Raji (cell line): ENCODE measurements around the gene UBE2L3.

Experiments used
- POLR2A ChIP-seq: IDR thresholded peaks from 2 replicates; pipeline ENCODE4 v1.6.1; 2011; ENCODE audit warnings: low read depth, low read length, control low read depth; ENCODE audit not compliant: insufficient read depth

The UBE2L3 gene

GRCh38 chr22:21611210-21611977 is 43.9 kb downstream of the UBE2L3 start:
- TF ChIP-seq POLR2A: no peak

GRCh38 chr22:21612858-21613257 is 45.3 kb downstream of the UBE2L3 start:
- TF ChIP-seq POLR2A: no peak

GRCh38 chr22:21613553-21614233 is 46.2 kb downstream of the UBE2L3 start:
- TF ChIP-seq POLR2A: no peak

- TF ChIP-seq POLR2A: no peak
These were observed 48.2 kb downstream of the UBE2L3 start for GRCh38 chr22:21615731-21616130.

GRCh38 chr22:21621025-21621424 is 53.5 kb downstream of the UBE2L3 start:
- no peak for TF ChIP-seq POLR2A

GRCh38 chr22:21622011-21622918 is 54.8 kb downstream of the UBE2L3 start:
- TF ChIP-seq POLR2A: no peak

- no peak for TF ChIP-seq POLR2A
These were observed 55.6 kb downstream of the UBE2L3 start for GRCh38 chr22:21622919-21623647.

GRCh38 chr22:21623648-21623970 is 56.1 kb downstream of the UBE2L3 start:
- TF ChIP-seq POLR2A: no peak

- no peak for TF ChIP-seq POLR2A
These were observed 56.8 kb downstream of the UBE2L3 start for GRCh38 chr22:21624120-21624879.

- TF ChIP-seq POLR2A: peak; percentile 53
These were observed 57.6 kb downstream of the UBE2L3 start for GRCh38 chr22:21624880-21625791.

- TF ChIP-seq POLR2A: no peak
These were observed 58.7 kb downstream of the UBE2L3 start for GRCh38 chr22:21626073-21626734.

- 0 out of 2 replicates have a peak, but pooled peaks have one; percentile 23 for TF ChIP-seq POLR2A
These were observed 59.4 kb downstream of the UBE2L3 start for GRCh38 chr22:21626735-21627469.
